OCI-LY7 (cell line): ENCODE results near the gene CAMK2N1. TPM values are rescaled to one million over a fixed set of nuclear protein-coding genes. Genes with fewer than 3 reads are reported as not detected.

Source experiments
- BruUV-seq: library from RNA; stranded (reverse); fragments of 400-500 nt; replicated peaks from 2 replicates; lab custom pipeline; 2021; lab: Mats Ljungman, UMichigan
- CTCF ChIA-PET: fragments of 300-600 bp; sonication (Branson Sonifier 250); formaldehyde crosslinking; loops from one replicate; lab custom pipeline; 2022; ENCODE audit warnings: antibody characterized with exemption; ENCODE audit not compliant: unreplicated experiment; lab: Charles Lee
- POLR2A ChIA-PET: fragments of 300-600 bp; sonication (Branson Sonifier 250); formaldehyde crosslinking; loops from one replicate; lab custom pipeline; 2022; ENCODE audit warnings: antibody characterized with exemption; lab: Charles Lee
- DNase-seq: peaks from one replicate; pipeline ENCODE4 v3.0.0-alpha.2; 2015; ENCODE audit warnings: low spot score
- H2AFZ ChIP-seq: fragments of 200-600 bp; sonication (generic), shearing (Covaris generic); 2 replicates; pipeline ENCODE4 v1.6.1; 2014; ENCODE audit warnings: mild to moderate bottlenecking, antibody characterized with exemption, low read length, moderate library complexity
- H3K27ac ChIP-seq: fragments of 200-600 bp; sonication (generic); 2 replicates; pipeline ENCODE4 v1.5.1; 2014; ENCODE audit warnings: mixed run types, low read depth, mild to moderate bottlenecking, moderate library complexity, low read length, inconsistent platforms; ENCODE audit not compliant: poor library complexity, severe bottlenecking
- H3K36me3 ChIP-seq: fragments of 200-600 bp; sonication (generic); 2 replicates; pipeline ENCODE4 v1.6.1; 2014; ENCODE audit warnings: mild to moderate bottlenecking, antibody characterized with exemption, low read length, moderate library complexity, mixed read lengths; ENCODE audit not compliant: insufficient read depth
- H3K4me1 ChIP-seq: fragments of 200-600 bp; sonication (generic); 2 replicates; pipeline ENCODE4 v1.5.1; 2014; ENCODE audit warnings: mild to moderate bottlenecking, low read length; ENCODE audit not compliant: insufficient read depth, poor library complexity, severe bottlenecking
- H3K4me2 ChIP-seq: fragments of 200-600 bp; sonication (generic); 2 replicates; pipeline ENCODE4 v1.6.1; 2014; ENCODE audit warnings: mild to moderate bottlenecking, low read length
- H3K4me3 ChIP-seq: fragments of 200-600 bp; sonication (generic); 2 replicates; pipeline ENCODE4 v1.5.1; 2014; ENCODE audit warnings: mild to moderate bottlenecking, low read depth, low read length; ENCODE audit not compliant: poor library complexity, severe bottlenecking
- H3K79me2 ChIP-seq: fragments of 200-600 bp; sonication (generic); 2 replicates; pipeline ENCODE4 v1.6.1; 2016; ENCODE audit warnings: low read depth, mild to moderate bottlenecking, low read length, moderate library complexity, mixed read lengths; ENCODE audit not compliant: insufficient read depth
- H3K9me2 ChIP-seq: fragments of 200-600 bp; sonication (generic); 2 replicates; pipeline ENCODE4 v1.6.1; 2016; ENCODE audit warnings: mild to moderate bottlenecking, low read length, mixed read lengths; ENCODE audit not compliant: insufficient read depth
- H3K9me3 ChIP-seq: fragments of 200-600 bp; sonication (generic); 2 replicates; pipeline ENCODE4 v1.6.1; 2014; ENCODE audit warnings: mild to moderate bottlenecking, mixed run types, low read length, mixed read lengths
- H4K20me1 ChIP-seq: fragments of 200-600 bp; sonication (generic); 2 replicates; pipeline ENCODE4 v1.6.1; 2014; ENCODE audit warnings: mild to moderate bottlenecking, antibody characterized with exemption, low read length, moderate library complexity, mixed read lengths; ENCODE audit not compliant: insufficient read depth
- EZH2phosphoT487 ChIP-seq: fragments of 200-600 bp; sonication (generic); IDR thresholded peaks from 2 replicates; pipeline ENCODE4 v1.6.1; 2018; ENCODE audit warnings: low read depth, borderline replicate concordance, mild to moderate bottlenecking, mixed run types, antibody characterized with exemption, low read length, moderate library complexity, mixed read lengths
- intact Hi-C: fragments of 100-400 bp; cut with micrococcal nuclease; formaldehyde crosslinking; loops from one replicate; pipeline ENCODE4 v1.10.0; 2022; ENCODE audit not compliant: unreplicated experiment
- total RNA-seq, 2 experiments: library from RNA; depleted of rRNA in 1 of 2; stranded (reverse); fragments of >200 nt in 1 of 2; shearing (Covaris generic) in 1 of 2; gene quantifications; 2 replicates each; pipeline ENCODE4 v1.2.3, GENCODE V29; 2014 to 2022
- TF ChIP-seq, protein P1 (sequence below): fragments of 200-600 bp; sonication (generic); conservative IDR thresholded peaks from 2 replicates; pipeline ENCODE4 v1.5.1; 2014; ENCODE audit warnings: mild to moderate bottlenecking, antibody characterized with exemption, low read length, moderate library complexity, mixed read lengths

Gene CAMK2N1
- total RNA-seq, 2 experiments from 2014 or later: not detected

DNA sequence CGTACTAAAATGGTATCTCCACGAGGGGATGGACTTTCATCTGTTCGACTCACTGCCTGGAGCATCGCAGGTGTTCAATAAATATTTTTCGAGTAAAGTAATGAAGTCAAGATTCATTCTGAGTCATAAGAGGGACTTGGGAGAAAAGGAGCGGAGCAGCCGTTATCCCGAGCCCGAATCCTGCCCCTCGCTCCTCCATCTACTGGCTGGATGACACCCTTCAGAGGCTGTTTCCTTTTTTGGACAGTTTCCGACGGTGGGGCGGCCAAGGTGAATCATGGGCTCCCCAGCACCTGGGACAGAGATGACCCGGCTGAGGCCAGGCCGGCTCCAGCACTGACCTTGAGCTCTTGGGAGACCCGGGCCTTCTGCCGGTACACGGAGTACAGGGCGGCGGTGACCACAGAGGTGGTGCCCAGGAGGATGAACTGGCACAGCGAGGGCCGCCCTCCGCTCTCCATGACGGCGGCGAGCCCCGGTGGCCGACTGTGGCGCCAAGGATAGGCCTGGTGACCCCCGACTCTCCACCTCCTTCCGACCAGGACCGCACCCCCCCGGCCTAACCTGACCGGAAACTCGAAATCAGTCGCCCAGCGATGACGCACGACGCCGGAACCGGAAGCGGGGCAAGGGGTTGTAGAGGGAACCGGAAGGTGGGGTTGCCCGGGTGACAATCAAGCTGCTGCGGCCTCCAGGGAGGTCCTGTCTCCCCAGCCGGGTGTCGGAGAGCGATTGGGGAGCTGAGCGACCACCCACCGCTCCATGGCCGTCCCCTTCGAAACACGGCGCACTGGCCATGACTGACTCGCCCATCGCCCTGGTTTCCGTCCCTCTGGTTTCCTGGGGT is 21.8 kb upstream of the CAMK2N1 start, which contains the start of gene MUL1:
TSS of gene MUL1 (minus strand) at position 588 of the 847 bp plus-strand sequence. CDS start at position 461, 127 bp downstream.
- DNase-seq: peak; percentile 92
- Histone ChIP-seq H3K4me3 (peak within 1 kb of the TSS; percentile 97), H2AFZ (peak within 1 kb of the TSS; percentile 94), H3K4me2 (peak within 1 kb of the TSS; percentile 81), H3K36me3 (peaks cover 17% of the 10 kb centered on the region; the same call in 1 of the 2 replicates), H3K9me2 (no peaks in the 10 kb centered on the region; the same call in 1 of the 2 replicates), H3K4me1 (peaks cover 41% of the 10 kb centered on the region), H4K20me1 (no peaks in the 10 kb centered on the region), H3K79me2 (peaks cover 44% of the 10 kb centered on the region), H3K27ac (peak within 1 kb of the TSS; percentile 57), H3K9me3 (no peaks in the 10 kb centered on the region)
- intact Hi-C loops: no loop called here
- ChIA-PET CTCF (interaction anchor here (0.6 kb wide), 1 partner anchor 187 kb away, joined by 3 read pairs; no protein-coding TSS in a partner anchor), POLR2A (interaction anchor here (0.6 to 1.5 kb wide), 4 partner anchors 54 to 295 kb away, joined by 3 to 4 read pairs (median 3); no protein-coding TSS in a partner anchor)
- TSS peak; percentile 73 for BruUV-seq
- TF ChIP-seq EZH2phosphoT487: no peak
- TF ChIP-seq, protein P1, sequence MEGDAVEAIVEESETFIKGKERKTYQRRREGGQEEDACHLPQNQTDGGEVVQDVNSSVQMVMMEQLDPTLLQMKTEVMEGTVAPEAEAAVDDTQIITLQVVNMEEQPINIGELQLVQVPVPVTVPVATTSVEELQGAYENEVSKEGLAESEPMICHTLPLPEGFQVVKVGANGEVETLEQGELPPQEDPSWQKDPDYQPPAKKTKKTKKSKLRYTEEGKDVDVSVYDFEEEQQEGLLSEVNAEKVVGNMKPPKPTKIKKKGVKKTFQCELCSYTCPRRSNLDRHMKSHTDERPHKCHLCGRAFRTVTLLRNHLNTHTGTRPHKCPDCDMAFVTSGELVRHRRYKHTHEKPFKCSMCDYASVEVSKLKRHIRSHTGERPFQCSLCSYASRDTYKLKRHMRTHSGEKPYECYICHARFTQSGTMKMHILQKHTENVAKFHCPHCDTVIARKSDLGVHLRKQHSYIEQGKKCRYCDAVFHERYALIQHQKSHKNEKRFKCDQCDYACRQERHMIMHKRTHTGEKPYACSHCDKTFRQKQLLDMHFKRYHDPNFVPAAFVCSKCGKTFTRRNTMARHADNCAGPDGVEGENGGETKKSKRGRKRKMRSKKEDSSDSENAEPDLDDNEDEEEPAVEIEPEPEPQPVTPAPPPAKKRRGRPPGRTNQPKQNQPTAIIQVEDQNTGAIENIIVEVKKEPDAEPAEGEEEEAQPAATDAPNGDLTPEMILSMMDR: no peak

DNA sequence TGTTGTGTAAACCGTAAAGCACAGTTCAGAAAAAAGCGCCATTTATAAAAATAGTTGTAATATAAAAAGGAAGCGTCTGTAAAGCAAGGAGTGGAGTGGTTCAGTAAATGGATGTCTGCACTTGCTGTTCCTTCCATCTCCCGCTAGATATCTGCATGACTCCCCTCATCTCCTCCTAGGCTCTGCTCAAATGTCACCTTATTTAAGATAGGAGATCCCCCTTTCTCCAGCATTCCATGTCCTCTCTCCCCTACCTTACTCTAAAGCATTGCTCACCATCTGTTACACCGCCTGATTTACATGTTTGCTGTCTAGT is 21.2 kb upstream of the CAMK2N1 start:
- Histone ChIP-seq H3K9me3 (no peaks in the 10 kb centered on the region), H3K4me1 (peaks cover 36% of the 10 kb centered on the region), H4K20me1 (no peaks in the 10 kb centered on the region), H3K27ac (peak overlapping the region; percentile 57), H3K79me2 (peaks cover 44% of the 10 kb centered on the region), H3K9me2 (no peaks in the 10 kb centered on the region; the same call in 1 of the 2 replicates), H3K4me3 (peak overlapping the region; percentile 97), H3K36me3 (peaks cover 19% of the 10 kb centered on the region; the same call in 1 of the 2 replicates), H3K4me2 (peak overlapping the region; percentile 81), H2AFZ (peak overlapping the region; percentile 94; the same call in 1 of the 2 replicates)
- intact Hi-C loops: no loop called here
- CTCF ChIA-PET: no interaction called here
- POLR2A ChIA-PET: interaction anchor here (0.6 kb wide), 1 partner anchor 54 kb away, joined by 3 read pairs; no protein-coding TSS in a partner anchor
- no peak for DNase-seq
- TF ChIP-seq EZH2phosphoT487: no peak
- TF ChIP-seq, protein P1: no peak
- no TSS peak for BruUV-seq
